ENCODE data around the gene B3GALT2.

DNA sequence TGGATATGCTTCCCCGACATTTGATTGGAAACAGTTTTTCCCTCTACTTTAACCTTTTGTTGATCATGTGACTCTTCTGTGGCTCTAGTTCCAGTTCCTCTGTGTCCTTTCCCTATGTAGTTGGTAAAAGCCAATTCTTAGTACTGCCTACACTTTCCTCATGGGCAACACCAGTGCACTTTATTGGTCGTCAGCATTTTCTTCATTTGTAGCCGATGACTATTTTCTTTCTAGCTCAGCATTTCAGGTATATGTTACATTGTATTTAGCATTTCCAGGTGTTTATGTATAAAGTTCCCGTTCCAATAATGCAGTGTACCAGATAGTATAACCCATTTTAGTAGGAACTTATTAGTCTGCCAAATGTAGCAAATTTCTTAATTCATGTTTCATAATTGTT is 27.6 kb upstream of the B3GALT2 start:
- TF ChIP-seq, protein P1, sequence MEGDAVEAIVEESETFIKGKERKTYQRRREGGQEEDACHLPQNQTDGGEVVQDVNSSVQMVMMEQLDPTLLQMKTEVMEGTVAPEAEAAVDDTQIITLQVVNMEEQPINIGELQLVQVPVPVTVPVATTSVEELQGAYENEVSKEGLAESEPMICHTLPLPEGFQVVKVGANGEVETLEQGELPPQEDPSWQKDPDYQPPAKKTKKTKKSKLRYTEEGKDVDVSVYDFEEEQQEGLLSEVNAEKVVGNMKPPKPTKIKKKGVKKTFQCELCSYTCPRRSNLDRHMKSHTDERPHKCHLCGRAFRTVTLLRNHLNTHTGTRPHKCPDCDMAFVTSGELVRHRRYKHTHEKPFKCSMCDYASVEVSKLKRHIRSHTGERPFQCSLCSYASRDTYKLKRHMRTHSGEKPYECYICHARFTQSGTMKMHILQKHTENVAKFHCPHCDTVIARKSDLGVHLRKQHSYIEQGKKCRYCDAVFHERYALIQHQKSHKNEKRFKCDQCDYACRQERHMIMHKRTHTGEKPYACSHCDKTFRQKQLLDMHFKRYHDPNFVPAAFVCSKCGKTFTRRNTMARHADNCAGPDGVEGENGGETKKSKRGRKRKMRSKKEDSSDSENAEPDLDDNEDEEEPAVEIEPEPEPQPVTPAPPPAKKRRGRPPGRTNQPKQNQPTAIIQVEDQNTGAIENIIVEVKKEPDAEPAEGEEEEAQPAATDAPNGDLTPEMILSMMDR (IDR thresholded peaks at IDR 0.05 in 4 of 5, conservative IDR thresholded peaks at IDR 0.05 in 1 of 5), result no peak
- TF ChIP-seq POLR2A (IDR thresholded peaks at IDR 0.05), result no peak

Data from gastrocnemius medialis (tissue), 4 donors.